HCT116 (cell line): ENCODE measurements around the gene CSNK2B. TPM values are rescaled to one million over a fixed set of nuclear protein-coding genes. Genes with fewer than 3 reads are reported as not detected.

Source experiments
- ATAC-seq: fragments of 200-7000 bp; cut with Tn5 transposase; 2 replicates; pipeline ENCODE4 v1.9.1; 2020; ENCODE audit warnings: mild to moderate bottlenecking, moderate library complexity
- BruUV-seq: library from RNA; stranded (reverse); fragments of 400-500 nt; replicated peaks from 2 replicates; lab custom pipeline; 2021; lab: Mats Ljungman, UMichigan
- CTCF ChIA-PET: fragments of 300-600 bp; sonication (Branson Sonifier 250); formaldehyde crosslinking; loops from one replicate; lab custom pipeline; 2021; ENCODE audit warnings: antibody characterized with exemption; lab: Charles Lee
- POLR2A ChIA-PET: fragments of 300-600, 350-600 bp; sonication (Branson Sonifier 250); formaldehyde crosslinking; loops from one replicate; lab custom pipeline; 2021; ENCODE audit warnings: antibody characterized with exemption; lab: Charles Lee
- RAD21 ChIA-PET, 2 experiments: fragments of 300-600 bp; sonication (Branson Sonifier 250); formaldehyde crosslinking; loops; one replicate each; lab custom pipeline; 2023; ENCODE audit warnings: low total read pairs in 2 of 2; ENCODE audit not compliant: uncharacterized antibody in 2 of 2, unreplicated experiment in 2 of 2, low non-redundant PET in 1 of 2; lab: Charles Lee
- DNase-seq: peaks from one replicate; pipeline ENCODE4 v3.0.0-alpha.2; 2010; ENCODE audit warnings: low read depth, low spot score
- H2AFZ ChIP-seq: fragments of 200-600 bp; shearing (Covaris generic), sonication (generic); 2 replicates; pipeline ENCODE4 v1.6.1; 2017; ENCODE audit warnings: low read depth, mixed run types, mixed read lengths, antibody characterized with exemption, low read length; ENCODE audit not compliant: poor library complexity, severe bottlenecking
- H3K27ac ChIP-seq: 2 replicates; pipeline ENCODE4 v1.5.1; 2012; ENCODE audit warnings: low read depth, low read length
- H3K27me3 ChIP-seq: fragments of 200-600 bp; sonication (generic); 2 replicates; pipeline ENCODE4 v1.6.1; 2016; ENCODE audit warnings: mixed run types, low read length, mixed read lengths; ENCODE audit not compliant: insufficient read depth
- H3K36me3 ChIP-seq, 2 experiments: fragments of 200-500 bp in 1 of 2; fragments of 200-600 bp in 1 of 2; sonication (Bioruptor generic) in 1 of 2; sonication (generic) in 1 of 2; 2 replicates each; pipeline versions ENCODE4 v1.5.1 to v1.6.1; 2014 to 2016; ENCODE audit warnings: low read length in 2 of 2, inconsistent platforms in 1 of 2, mixed read lengths in 1 of 2, mixed run types in 1 of 2; ENCODE audit not compliant: insufficient read depth in 2 of 2, control insufficient read depth in 1 of 2
- H3K4me1 ChIP-seq, 2 experiments: fragments of 200-600 bp in 1 of 2; sonication (generic) in 1 of 2; 2 replicates each; pipeline versions ENCODE4 v1.5.1 to v1.6.1; 2012 to 2017; ENCODE audit warnings: low read length in 2 of 2, inconsistent platforms in 1 of 2, mild to moderate bottlenecking in 1 of 2, mixed read lengths in 1 of 2, mixed run types in 1 of 2, moderate library complexity in 1 of 2; ENCODE audit not compliant: insufficient read depth in 2 of 2, control insufficient read depth in 1 of 2
- H3K4me2 ChIP-seq: fragments of 200-600 bp; sonication (generic); 2 replicates; pipeline ENCODE4 v1.6.1; 2017; ENCODE audit warnings: mixed run types, low read length, mixed read lengths
- H3K4me3 ChIP-seq, 2 experiments: fragments of 200-600 bp in 1 of 2; sonication (generic) in 1 of 2; replicated peaks in 1 of 2; 2 replicates each; pipeline ENCODE4 v1.5.1; 2011 to 2016; ENCODE audit warnings: low read length in 2 of 2, control low read depth in 1 of 2, low read depth in 1 of 2, mild to moderate bottlenecking in 1 of 2, mixed read lengths in 1 of 2, mixed run types in 1 of 2
- H3K79me2 ChIP-seq: fragments of 200-600 bp; sonication (generic); 2 replicates; pipeline ENCODE4 v1.6.1; 2017; ENCODE audit warnings: mild to moderate bottlenecking, mixed run types, low read length, moderate library complexity, mixed read lengths; ENCODE audit not compliant: insufficient read depth
- H3K9ac ChIP-seq: fragments of 200-600 bp; sonication (generic); 2 replicates; pipeline ENCODE4 v1.6.1; 2016; ENCODE audit warnings: low read length, mixed read lengths
- H3K9me2 ChIP-seq: fragments of 200-600 bp; sonication (generic), shearing (Covaris generic); 2 replicates; pipeline ENCODE4 v1.6.1; 2017; ENCODE audit warnings: mixed run types, mild to moderate bottlenecking, moderate library complexity; ENCODE audit not compliant: insufficient read depth
- H3K9me3 ChIP-seq, 2 experiments: fragments of 200-500 bp in 1 of 2; fragments of 200-600 bp in 1 of 2; sonication (Bioruptor generic) in 1 of 2; sonication (generic) in 1 of 2; 2 replicates each; pipeline ENCODE4 v1.6.1; 2014 to 2017; ENCODE audit warnings: low read length in 2 of 2, mixed read lengths in 2 of 2, inconsistent platforms in 1 of 2, low read depth in 1 of 2, mild to moderate bottlenecking in 1 of 2, mixed run types in 1 of 2, moderate library complexity in 1 of 2; ENCODE audit not compliant: control insufficient read depth in 1 of 2, insufficient read depth in 1 of 2
- H4K20me1 ChIP-seq: fragments of 200-600 bp; sonication (generic), shearing (Covaris generic); 2 replicates; pipeline ENCODE4 v1.6.1; 2017; ENCODE audit warnings: mixed run types, mild to moderate bottlenecking, moderate library complexity; ENCODE audit not compliant: insufficient read depth
- CEBPB ChIP-seq: IDR thresholded peaks from 2 replicates; pipeline ENCODE4 v1.6.1; 2012; ENCODE audit warnings: low read depth
- EGR1 ChIP-seq: IDR thresholded peaks from 2 replicates; pipeline ENCODE4 v1.6.1; 2012; ENCODE audit warnings: low read depth
- EZH2 ChIP-seq: fragments of 200-600 bp; sonication (generic); IDR thresholded peaks from 2 replicates; pipeline ENCODE4 v1.6.1; 2017; ENCODE audit warnings: antibody characterized with exemption, mixed run types
- EZH2phosphoT487 ChIP-seq: fragments of 200-600 bp; IDR thresholded peaks from 2 replicates; pipeline ENCODE4 v1.6.1; 2018; ENCODE audit warnings: antibody characterized with exemption, borderline replicate concordance
- FOSL1 ChIP-seq: IDR thresholded peaks from 2 replicates; pipeline ENCODE4 v1.6.1; 2012; ENCODE audit warnings: low read depth
- JUND ChIP-seq: IDR thresholded peaks from 2 replicates; pipeline ENCODE4 v1.6.1; 2012
- POLR2A ChIP-seq: IDR thresholded peaks from 2 replicates; pipeline ENCODE4 v1.7.0; 2011; ENCODE audit warnings: borderline replicate concordance; ENCODE audit not compliant: insufficient read depth, insufficient read length; ENCODE audit errors: extremely low read depth
- SP1 ChIP-seq: IDR thresholded peaks from 2 replicates; pipeline ENCODE4 v1.6.1; 2012; ENCODE audit warnings: low read depth
- YY1 ChIP-seq: IDR thresholded peaks from 2 replicates; pipeline ENCODE4 v1.6.1; 2011; ENCODE audit warnings: low read length, low read depth, moderate library complexity, mild to moderate bottlenecking; ENCODE audit not compliant: insufficient replicate concordance; ENCODE audit errors: extremely low read depth
- ZBTB33 ChIP-seq: IDR thresholded peaks from 2 replicates; pipeline ENCODE4 v1.6.1; 2011; ENCODE audit warnings: mild to moderate bottlenecking, low read length, moderate library complexity; ENCODE audit not compliant: insufficient replicate concordance; ENCODE audit errors: extremely low read depth
- ZNF274 ChIP-seq: fragments of 200-500 bp; sonication (Bioruptor generic); IDR thresholded peaks from 2 replicates; pipeline ENCODE4 v1.6.1; 2014; ENCODE audit warnings: mild to moderate bottlenecking, low read depth, low read length, inconsistent platforms
- intact Hi-C: fragments of 100-400 bp; cut with micrococcal nuclease; formaldehyde crosslinking; loops from 2 replicates; pipeline ENCODE4 v1.10.0; 2022
- total RNA-seq: library from RNA; stranded (reverse); gene quantifications from one replicate; pipeline ENCODE4 v1.2.1, GENCODE V29; 2021; ENCODE audit not compliant: unreplicated experiment
- TF ChIP-seq, protein P1 (sequence below): IDR thresholded peaks from 2 replicates; pipeline ENCODE4 v1.6.1; 2012; ENCODE audit warnings: low read depth

The CSNK2B gene
- total RNA-seq, 1 experiment from 2014 or later: 210 TPM

DNA sequence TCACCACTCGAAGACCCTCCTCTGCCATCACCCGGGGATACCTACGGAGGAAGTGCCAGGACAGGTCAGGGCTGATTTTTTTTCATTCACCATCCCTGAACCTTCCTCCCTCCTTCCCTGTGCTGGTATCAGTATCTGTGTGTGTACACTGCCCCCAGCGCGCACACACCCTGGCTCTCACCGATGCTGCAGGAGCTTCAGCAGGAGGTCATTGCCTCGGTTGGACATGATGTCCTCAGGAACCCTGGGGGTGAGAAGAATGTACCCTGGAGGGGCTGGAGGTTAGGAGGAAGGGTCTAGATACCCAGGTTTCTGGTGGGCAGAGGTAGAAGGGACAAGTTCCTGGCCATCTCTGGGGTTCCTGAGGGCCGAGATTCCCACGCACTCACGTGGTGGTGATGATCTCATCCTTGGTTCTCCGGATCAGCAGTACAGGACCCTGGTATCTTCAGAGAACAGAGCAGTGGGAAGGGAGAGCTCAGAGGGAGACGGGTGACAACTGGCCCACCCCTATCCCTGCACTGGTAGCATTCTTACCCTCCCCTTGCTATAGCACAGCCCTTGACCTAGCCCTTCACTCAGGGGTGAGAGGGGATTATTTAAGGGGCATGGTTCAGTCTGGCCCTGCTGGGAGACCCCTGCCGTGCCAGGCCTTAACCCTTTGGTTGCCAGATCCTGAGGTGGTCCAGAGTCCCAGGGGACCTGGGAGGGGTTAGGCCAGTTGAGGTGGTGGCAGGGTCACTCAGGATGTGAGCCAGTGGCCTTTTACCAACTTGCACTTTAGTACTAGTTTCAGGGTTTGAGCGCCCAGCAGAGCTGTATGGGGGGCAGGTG, 22.2 kb downstream of the CSNK2B start:
- POLR2A ChIA-PET: no interaction called here

GRCh38 chr6:31689249-31690110, 23.6 kb downstream of the CSNK2B start:
- Histone ChIP-seq H3K27me3 (no peaks in the 10 kb centered on the region), H3K4me2 (peak overlapping the region; percentile 47), H3K27ac (peak overlapping the region; percentile 23; the same call in 1 of the 2 replicates), H4K20me1 (no peaks in the 10 kb centered on the region), H3K9me2 (no peaks in the 10 kb centered on the region), H3K4me3 (no peak overlapping the region), H3K9ac (peak overlapping the region; percentile 30; the same call in 1 of the 2 replicates), H3K9me3 (no peaks in the 10 kb centered on the region), H3K4me1 (peaks cover 11 to 16% of the 10 kb centered on the region in 2 experiments), H2AFZ (no peak overlapping the region), H3K79me2 (no peaks in the 10 kb centered on the region), H3K36me3 (peaks cover 13 to 25% of the 10 kb centered on the region in 2 experiments; a peak in 2 of 4 replicates)
- DNase-seq: no peak
- ATAC-seq: peak; percentile 74
- no TSS peak for BruUV-seq
- intact Hi-C loops: no loop called here
- ChIA-PET CTCF (interaction anchor here (1.0 to 1.3 kb wide), 2 partner anchors 14 to 40 kb away, joined by 4 to 7 read pairs; partner anchors contain the start of gene ABHD16A), RAD21 (no interaction called here), POLR2A (no interaction called here)
- TF ChIP-seq CEBPB: no peak
- TF ChIP-seq ZBTB33: no peak
- TF ChIP-seq JUND: no peak
- TF ChIP-seq, protein P1, sequence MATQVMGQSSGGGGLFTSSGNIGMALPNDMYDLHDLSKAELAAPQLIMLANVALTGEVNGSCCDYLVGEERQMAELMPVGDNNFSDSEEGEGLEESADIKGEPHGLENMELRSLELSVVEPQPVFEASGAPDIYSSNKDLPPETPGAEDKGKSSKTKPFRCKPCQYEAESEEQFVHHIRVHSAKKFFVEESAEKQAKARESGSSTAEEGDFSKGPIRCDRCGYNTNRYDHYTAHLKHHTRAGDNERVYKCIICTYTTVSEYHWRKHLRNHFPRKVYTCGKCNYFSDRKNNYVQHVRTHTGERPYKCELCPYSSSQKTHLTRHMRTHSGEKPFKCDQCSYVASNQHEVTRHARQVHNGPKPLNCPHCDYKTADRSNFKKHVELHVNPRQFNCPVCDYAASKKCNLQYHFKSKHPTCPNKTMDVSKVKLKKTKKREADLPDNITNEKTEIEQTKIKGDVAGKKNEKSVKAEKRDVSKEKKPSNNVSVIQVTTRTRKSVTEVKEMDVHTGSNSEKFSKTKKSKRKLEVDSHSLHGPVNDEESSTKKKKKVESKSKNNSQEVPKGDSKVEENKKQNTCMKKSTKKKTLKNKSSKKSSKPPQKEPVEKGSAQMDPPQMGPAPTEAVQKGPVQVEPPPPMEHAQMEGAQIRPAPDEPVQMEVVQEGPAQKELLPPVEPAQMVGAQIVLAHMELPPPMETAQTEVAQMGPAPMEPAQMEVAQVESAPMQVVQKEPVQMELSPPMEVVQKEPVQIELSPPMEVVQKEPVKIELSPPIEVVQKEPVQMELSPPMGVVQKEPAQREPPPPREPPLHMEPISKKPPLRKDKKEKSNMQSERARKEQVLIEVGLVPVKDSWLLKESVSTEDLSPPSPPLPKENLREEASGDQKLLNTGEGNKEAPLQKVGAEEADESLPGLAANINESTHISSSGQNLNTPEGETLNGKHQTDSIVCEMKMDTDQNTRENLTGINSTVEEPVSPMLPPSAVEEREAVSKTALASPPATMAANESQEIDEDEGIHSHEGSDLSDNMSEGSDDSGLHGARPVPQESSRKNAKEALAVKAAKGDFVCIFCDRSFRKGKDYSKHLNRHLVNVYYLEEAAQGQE: no peak
- TF ChIP-seq POLR2A: no peak

More for the DNA sequence above, 22.2 kb downstream of the CSNK2B start:
- no peak for ATAC-seq
- H3K9ac ChIP-seq: no peak overlapping the region
- intact Hi-C loops: no loop called here
- no peak overlapping the region for H3K4me3 ChIP-seq
- H3K9me3 ChIP-seq: no peaks in the 10 kb centered on the region
- H3K36me3 ChIP-seq: peaks cover 8 to 25% of the 10 kb centered on the region in 2 experiments; a peak in 2 of 4 replicates
- peaks cover 11 to 16% of the 10 kb centered on the region in 2 experiments for H3K4me1 ChIP-seq
- H3K9me2 ChIP-seq: no peaks in the 10 kb centered on the region
- BruUV-seq: no TSS peak
- no peaks in the 10 kb centered on the region for H4K20me1 ChIP-seq
- TF ChIP-seq EGR1 (no peak), ZNF274 (no peak), FOSL1 (no peak), POLR2A (no peak), EZH2phosphoT487 (no peak), SP1 (no peak), EZH2 (no peak), YY1 (no peak)
- no peak overlapping the region for H2AFZ ChIP-seq
- H3K79me2 ChIP-seq: no peaks in the 10 kb centered on the region
- H3K27me3 ChIP-seq: no peaks in the 10 kb centered on the region
- no peak for DNase-seq
- ChIA-PET CTCF (no interaction called here), RAD21 (no interaction called here)
- H3K4me2 ChIP-seq: no peak overlapping the region
- H3K27ac ChIP-seq: no peak overlapping the region
